PC-3 (cell line): ENCODE results near the gene AGPAT3.

ENCODE experiments used
- EZH2 ChIP-seq: fragments of 300-600 bp; sonication (generic); IDR thresholded peaks from one replicate; pipeline ENCODE4 v1.6.1; 2017; ENCODE audit warnings: antibody characterized with exemption, mild to moderate bottlenecking, low read length; ENCODE audit not compliant: unreplicated experiment
- TF ChIP-seq, protein P1 (sequence below): fragments of 300-600 bp; sonication (generic); conservative IDR thresholded peaks from 2 replicates; pipeline ENCODE4 v1.5.1; 2017; ENCODE audit warnings: antibody characterized with exemption, low read depth, mild to moderate bottlenecking, low read length

DNA sequence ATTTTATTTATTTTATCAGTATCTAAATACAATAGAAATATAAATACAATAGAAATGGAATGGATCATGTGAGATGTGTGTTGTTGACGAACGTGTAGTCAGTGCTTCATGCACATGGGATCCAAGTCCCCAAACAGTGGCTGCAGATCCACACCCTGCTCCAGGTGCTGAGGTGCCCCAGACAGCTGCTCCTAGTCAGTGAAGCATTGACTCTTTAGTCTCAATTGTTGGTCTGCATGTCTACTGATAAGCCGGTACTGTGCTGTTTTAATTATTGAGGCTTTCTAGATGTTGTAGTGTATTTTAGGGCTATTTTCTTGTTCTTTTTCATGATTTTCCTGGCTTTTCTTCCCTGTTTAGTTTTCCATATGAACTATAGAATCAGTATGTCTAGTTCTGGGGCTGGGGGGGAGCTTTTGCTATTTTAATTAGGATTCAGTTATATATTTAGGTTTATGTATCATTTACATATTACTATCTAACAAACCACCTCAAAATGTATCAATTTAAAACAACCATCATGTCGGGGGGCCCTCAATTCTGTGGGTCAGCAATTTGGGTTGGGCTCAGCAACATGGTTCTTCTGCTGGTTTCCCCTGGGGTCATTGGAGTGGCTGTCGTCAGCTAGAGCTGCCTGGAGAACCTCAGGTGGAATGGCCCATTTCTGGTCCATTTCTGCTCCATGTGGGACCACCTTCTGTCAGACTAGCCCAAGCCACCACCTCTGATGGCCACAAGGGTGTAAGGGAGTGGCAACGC is 83.9 kb downstream of the AGPAT3 start:
- TF ChIP-seq EZH2: no peak
- TF ChIP-seq, protein P1, sequence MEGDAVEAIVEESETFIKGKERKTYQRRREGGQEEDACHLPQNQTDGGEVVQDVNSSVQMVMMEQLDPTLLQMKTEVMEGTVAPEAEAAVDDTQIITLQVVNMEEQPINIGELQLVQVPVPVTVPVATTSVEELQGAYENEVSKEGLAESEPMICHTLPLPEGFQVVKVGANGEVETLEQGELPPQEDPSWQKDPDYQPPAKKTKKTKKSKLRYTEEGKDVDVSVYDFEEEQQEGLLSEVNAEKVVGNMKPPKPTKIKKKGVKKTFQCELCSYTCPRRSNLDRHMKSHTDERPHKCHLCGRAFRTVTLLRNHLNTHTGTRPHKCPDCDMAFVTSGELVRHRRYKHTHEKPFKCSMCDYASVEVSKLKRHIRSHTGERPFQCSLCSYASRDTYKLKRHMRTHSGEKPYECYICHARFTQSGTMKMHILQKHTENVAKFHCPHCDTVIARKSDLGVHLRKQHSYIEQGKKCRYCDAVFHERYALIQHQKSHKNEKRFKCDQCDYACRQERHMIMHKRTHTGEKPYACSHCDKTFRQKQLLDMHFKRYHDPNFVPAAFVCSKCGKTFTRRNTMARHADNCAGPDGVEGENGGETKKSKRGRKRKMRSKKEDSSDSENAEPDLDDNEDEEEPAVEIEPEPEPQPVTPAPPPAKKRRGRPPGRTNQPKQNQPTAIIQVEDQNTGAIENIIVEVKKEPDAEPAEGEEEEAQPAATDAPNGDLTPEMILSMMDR: no peak
